IPS-NIHi7 (cell line): ENCODE data around the gene RRH.
A peak's percentile ranks its signal among the peaks of the same experiment; 100 is the strongest.
"Not testable (repeated sequence)": the region's sequence is repeated elsewhere in the genome, so short reads cannot be mapped to it uniquely, and the experiment has no call there.

Source experiments
- DNase-seq: peaks from one replicate; pipeline ENCODE4 v3.0.0; 2012; ENCODE audit warnings: mixed read lengths; ENCODE audit errors: extremely low spot score

Gene RRH, protein sequence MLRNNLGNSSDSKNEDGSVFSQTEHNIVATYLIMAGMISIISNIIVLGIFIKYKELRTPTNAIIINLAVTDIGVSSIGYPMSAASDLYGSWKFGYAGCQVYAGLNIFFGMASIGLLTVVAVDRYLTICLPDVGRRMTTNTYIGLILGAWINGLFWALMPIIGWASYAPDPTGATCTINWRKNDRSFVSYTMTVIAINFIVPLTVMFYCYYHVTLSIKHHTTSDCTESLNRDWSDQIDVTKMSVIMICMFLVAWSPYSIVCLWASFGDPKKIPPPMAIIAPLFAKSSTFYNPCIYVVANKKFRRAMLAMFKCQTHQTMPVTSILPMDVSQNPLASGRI

DNA sequence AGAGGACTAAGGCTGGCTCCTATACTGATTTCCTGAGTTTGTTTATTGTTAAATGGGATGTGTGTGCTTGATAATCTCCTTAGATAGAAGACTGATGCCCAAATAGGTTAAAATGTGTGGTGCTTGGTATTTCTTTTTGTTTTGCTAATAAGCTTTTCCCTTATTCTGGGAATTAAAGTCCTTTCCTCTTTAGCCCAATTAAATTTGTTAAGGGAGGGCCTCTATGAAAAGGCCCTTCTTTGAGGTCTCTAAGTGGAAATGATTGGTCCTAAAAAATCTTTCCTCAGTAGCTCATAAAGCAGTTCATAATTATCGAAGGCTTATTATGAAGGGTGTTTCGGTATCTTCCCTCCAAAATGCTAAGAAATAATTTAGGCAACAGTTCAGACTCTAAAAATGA lies at the start of gene RRH:
RRH (plus strand) TSS at position 301 of the 400 bp plus-strand sequence; CDS start at position 357, 56 bp downstream.
- no peak for DNase-seq

DNA sequence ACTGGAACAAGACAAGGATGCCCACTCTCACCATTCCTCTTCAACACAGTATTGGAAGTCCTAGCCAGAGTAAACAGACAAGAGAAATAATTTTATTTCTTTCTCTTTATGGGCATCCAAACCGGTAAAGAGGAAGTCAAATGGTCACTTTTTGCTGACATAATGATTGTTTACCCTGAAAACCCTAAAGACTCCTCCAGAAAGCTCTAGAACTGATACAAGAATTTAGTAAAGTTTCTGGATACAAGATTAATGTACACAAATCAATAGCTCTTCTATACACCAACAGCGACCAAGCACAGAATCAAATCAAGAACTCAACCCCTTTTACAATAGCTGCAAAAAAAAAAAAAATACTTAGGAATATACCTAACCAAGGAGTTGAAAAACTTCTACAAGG lies 45.7 kb upstream of the RRH start:
- DNase-seq = not testable (repeated sequence)

DNA sequence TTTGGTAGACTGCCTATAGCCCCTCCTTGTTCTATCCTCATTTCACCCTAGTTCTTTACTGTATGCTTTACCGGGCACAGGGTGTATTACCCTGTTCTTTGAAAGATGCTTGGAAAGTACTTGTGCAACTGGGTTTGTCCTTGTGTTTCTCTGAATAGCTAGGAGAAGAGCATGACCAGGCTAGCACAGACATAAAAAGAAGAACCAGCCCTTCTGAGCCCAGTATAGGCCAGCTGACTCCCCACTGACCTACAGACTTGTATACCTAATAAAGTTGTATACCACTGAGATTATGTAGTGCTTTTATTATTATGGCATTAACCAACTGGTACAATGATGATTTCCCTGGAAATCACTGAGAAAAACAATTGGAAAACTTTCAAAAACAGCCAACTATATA lies 40.9 kb upstream of the RRH start:
- no peak for DNase-seq

DNA sequence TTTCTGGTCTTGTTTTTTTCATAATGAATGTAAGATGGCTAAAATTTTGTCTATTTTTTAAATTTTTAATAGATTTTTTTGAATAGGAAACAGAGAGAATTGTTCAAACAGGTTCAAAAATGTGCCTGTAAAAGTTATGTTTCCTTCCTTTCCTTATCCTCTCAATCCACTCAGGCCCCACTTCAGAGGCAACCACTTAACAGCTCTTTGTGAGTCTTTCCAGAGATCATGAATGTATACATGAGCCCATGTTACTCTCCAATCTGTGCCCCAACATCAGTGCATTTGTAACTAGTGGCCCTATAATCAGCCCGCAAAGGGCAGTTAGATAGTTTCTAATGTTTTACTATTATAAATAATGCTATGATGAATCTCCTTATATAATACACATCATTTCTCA lies 40.0 kb upstream of the RRH start:
- no peak for DNase-seq

DNA sequence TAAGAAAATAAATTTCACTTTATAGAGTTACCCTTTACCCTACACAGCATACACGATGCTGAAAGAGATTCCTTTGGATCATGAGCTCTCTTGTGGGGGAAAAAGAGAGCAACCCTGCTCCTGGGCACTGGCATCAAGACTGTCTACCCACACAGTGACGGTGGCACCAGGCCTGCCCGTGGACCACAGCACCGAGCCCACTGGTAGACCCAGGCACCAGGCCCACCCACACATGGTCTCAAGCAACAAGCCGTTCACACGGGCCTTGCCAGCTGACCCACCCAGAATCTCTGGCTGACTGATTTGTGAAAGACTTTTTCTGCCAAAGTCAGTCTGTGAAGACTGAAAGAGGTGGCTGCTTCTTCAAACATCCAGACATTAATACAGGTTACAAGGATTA lies 32.7 kb upstream of the RRH start:
- no peak for DNase-seq

DNA sequence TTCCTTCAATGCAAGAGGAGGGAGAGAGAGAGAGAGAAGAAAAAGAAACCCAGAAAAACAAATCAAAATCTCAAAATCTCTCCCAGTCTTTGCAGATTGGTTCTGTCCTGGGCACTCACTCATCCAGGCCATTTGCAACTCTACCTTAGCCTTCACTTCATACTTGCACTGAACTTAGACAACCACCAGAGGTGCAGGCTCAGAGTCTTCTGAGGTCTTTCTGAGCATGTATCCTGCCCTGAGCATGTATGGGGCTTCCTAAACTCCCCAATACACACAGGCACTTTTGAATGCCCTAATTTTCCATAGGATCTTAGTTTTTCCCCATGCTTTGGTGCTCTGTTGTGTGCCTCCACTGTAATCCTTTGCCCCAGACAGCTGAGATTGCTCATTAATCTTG lies 28.9 kb upstream of the RRH start:
- DNase-seq = no peak

DNA sequence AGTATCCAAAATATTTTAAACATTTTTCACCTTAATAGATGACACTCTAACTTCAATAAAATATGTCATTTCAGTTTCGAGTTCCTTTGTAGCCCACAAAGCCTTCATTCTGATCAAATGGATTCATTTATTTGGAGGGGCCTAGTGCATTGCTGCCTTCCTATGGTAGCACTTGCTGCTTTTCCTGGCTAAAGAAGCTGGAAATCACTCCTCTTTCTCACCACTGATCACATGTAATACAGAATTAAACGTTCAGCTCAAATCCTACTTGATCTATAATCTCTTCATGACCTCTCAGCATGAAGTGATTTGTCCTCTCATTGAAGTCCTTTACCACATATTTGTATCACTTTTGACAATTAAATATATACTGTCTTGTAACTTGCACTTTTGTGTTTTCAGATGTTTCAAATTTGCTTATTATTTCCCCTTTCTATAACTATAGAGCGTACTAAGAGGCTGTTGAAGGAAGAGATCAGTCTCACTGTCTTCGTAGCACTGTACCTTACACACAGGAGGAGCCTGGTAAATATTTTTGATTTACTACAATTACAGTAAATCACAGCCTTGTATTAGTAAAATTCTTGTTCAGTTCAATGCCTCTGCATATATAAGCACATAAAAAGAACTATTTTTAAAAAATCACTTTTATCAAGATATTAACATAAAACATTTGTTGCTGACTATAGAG lies 26.5 kb upstream of the RRH start:
- DNase-seq = no peak

DNA sequence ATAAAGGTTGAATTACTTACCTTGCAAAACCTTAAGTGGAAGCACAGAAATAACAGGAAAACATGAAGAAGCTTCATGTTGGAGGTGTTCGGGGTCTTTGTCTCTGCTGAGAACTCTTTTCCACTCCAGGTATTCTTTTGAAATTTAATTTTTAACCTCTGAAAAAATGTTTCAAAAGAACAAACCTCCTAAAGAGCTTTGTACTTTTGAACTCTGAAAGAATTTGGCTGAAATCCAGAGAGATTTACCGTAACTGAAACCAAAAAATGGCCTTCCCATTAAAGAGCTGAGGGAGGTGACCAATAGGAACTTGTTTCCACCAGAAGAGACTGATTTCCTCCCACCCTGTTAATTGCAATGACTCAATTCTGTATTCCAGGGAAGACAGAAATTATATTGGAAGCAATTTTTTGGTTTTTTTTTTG lies 25.9 kb upstream of the RRH start, which contains the start of gene CFI:
CFI (minus strand) TSS at position 105 of the 425 bp plus-strand sequence; CDS start at position 77, 28 bp downstream.
- no peak for DNase-seq

DNA sequence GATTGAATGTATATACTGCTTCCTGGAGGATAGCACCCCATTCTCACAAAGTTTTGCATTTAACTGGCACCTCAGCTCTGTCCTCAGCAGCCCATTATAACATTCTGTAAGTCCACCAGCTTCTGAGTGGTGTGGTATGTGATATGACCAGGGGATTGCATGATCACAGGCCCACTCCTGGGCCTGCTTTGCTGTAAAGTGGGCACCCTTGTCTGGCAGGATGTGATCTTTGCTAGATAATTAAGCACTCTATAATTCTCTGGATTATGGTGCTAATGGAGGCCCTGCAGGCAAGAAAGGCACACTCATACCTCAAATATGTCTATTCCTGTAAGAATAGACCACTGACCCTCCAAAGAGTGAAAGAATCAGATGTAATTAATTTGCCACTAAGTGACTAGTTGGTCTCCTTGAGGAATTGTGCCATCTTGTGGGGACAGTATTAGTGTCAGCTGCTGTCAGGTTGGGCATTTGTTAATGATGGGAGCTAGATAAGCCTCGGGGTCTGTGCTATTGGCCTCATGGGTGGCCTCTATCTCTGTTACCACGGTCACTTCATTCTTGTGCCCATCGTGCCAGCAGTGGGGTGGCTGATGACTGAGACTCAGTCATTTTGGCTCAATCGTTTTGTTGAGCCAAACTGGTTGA lies 23.7 kb upstream of the RRH start:
- DNase-seq = peak; percentile 61

DNA sequence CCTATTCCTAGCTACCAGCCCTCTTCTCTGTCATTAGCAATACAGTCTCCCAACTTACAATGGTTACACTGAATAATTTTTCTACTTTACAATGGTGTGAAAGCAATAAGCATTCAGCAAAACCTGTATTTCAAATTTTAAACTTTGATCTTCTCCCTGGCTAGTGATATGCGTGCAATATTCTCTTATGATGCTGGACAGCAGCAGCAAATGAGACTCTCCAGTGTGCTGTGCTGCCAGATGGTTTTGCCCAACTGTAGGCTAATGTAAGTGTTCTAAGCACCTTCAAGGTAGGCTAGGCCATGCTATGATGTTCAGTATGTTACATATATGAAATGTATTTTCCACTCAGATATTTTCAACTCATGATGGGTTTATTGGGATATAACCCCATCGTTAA lies 18.1 kb upstream of the RRH start:
- no peak for DNase-seq

DNA sequence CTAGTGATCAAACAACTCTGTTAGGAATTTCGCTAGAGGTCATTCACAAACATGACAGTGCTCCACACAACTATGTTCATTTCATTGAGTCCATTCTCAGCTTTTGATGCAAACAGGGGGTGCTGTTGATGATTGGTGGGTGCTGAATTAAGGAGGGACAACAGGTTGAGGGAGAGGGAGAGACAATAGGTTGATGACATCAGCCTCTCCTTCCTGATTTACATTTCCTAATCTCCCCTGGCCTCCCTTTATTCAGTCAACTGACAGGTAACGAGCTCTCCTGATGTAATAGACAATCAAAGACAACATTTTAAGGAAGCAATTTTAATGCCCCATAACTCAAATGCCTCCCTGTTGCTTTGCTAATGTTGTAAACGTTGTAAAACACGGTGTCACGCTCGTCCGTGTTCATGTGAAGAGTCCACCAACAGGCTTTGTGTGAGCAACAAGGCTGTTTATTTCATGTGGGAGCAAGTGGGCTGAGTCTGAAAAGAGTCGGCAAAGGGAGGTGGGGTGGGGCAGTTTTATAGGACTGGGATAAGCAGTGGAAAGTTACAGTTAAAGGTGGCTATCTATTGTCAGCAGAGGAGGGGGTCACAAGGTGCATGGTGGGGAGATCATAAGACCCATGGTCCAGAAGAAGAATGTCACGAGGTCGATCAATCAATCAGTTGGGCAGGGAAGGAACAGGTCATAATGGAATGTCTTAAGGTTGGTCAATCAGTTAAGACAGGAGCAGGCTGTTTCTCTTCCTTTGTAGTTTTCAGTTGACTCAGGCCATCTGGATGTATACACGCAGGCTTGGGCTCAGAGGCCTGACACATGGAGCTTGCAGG lies 17.0 kb upstream of the RRH start:
- DNase-seq = peak; percentile 37

DNA sequence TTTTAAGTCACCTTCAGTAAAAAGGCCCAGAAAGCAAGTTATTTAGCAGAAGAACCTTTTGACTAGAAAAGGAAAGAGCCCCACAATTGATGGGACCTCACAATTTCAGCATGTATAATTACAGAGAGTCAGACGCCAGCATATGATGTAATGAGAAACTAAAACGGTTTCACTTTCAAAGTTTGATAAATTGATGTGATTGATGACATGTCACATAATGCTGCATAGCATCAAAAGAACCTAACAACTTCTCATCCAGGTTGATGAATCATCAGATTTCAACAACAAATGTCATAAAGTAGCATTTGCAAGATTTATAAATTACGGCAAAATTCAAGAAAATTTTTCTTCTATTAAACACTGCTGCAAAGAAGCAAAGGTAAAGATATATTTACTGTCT lies 16.1 kb upstream of the RRH start:
- no peak for DNase-seq

DNA sequence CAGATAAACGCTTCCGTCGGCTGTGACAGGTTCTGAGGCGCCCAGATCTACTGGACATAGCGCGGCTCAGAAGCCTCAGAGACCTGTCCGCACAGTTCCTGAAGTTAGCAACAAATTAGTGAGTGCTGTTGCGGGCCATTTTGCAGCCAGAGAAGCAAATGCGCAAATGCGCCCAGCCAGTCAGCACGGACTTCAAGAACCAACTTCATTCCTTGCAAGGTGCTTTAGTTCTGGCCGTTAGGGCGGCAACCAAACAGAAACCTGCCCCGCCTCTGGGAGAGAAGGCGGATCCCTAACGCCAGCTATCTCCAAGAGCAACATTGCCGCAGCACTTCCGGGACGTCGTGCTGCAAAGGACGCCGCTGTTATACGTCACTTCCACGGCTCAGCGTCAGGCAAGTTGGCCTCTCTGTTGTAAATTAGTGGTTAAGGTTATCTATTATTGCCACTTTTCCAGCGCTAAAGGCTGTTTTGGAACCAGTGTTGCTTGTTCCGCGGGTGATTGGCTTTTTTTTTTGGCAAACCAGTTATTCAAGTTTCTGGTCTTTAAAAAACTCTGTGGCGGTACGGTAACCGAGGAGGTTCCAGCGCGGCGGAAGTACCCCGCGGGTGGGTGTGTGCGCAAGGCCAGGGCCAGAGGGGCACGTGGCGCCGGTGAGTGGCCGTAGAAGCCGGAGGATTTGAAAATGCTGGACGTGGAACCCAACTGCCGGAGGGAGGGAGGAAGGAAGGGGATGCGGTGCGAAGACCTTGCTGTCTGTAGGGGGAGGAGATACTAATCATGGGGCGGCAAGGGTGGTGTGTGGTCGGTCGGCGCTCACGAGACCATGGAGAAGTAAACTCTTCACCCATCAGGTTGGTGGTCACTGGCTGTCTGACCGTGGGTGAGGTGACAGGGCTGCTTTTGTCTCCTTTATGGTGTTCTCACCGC lies 12.4 kb upstream of the RRH start, which contains the start of gene GAR1:
GAR1 (plus strand) TSS at position 612 of the 931 bp plus-strand sequence. CDS start 403 bp downstream, outside the sequence.
- DNase-seq = peak; percentile 94

DNA sequence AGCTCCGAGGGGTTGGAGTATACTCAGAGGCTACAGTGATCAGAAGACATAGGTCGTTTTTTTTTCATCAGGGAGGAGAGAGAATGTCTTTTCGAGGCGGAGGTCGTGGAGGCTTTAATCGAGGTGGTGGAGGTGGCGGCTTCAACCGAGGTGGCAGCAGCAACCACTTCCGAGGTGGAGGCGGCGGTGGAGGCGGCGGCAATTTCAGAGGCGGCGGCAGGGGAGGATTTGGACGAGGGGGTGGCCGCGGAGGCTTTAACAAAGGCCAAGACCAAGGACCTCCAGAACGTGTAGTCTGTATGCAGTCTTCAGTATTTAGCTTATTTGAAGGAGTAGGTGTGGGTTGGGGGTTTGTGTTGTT lies 11.7 kb upstream of the RRH start:
- DNase-seq = no peak

DNA sequence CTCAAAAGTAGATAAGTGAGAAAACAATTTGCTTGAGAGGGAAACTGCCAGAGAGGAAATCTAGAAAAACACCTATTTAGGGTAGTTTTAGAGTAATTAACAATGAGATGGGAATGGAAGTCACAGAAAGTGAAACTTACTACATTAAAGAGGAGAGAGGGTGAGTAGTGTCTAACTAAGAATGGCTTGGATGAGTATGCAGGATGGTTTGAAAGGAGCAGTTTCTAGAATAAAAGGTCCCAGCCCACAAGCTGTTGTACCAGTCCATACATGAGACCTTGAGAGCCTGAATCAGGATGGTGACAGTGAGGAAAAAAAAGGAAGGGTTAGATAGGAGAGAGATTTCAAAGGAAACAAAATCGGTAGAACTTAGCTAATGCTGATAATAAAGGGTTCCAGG lies 10.9 kb upstream of the RRH start:
- no peak for DNase-seq

DNA sequence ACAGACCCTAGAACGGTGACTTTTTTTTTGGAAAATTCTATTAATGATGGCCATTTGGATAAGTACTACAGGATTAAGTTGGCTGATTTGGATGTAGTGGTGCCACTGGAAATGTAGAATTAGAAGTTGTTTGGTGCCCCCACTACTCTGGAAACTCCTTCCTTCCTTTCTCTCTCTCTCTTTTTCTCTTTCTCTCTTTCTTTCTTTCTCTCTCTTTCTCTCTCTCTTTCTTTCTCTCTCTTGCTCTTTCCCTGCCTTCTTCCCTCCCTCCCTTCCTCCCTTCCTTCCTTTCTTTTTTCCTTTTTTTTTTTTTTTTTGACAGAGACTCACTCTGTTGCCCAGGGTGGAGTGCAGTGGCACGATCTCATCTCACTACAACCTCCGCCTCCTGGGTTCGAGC lies 9.5 kb upstream of the RRH start:
- no peak for DNase-seq

DNA sequence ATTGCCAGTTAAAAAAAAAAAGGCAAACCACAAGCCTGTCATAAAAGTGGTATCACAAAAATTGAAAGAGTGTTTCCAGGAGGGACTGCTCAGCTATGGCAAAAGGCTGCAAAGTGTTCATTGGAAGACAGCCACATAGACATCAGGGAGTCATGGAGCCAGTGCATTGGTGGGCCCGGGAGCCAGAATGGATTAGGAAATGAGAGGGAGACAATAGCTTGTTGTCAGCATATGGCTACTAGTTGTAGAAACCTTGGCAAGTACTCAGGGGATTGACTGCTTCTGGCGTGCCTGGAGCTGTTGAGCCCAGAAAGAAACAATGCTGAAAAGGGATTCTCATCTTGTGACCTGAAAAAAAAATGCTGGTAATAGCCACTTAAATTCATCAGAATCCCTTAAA lies 7.2 kb upstream of the RRH start:
- DNase-seq = no peak

DNA sequence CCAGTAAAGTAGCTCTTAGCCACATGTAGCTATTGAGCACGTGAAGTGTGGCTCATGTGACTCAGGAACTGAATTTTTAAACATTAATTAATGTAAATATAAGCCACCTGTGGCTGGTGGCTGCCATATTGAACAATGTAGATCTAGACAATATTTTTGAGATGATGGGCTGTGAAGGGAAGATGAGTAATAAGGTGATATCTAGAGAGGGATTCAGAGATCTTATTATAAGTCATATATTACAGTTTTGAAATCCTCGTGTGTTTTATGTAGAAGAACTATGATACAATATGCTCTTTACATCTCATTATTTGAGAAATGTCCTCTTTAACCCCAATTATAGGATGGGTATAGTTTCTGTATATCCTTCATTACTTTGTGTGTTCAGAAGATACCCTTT lies 6.6 kb upstream of the RRH start:
- no peak for DNase-seq

DNA sequence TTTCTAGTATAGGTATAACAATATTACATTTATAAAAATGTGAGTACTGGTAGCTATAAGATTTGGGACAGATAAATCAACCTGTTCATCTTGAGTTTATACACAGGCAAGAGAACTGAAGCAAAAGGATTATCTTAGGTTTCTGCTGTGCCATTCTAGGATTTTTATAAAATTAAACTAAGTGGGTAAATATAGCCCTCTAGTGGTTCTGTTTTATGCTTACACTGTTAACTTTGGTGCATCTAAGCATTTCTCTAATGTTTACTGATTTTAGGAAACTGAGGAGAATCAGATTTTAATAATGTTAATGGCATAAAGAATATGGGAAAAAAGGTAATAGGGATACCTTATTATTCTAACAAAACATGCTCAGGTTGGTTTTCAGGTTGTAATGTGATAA lies 1.1 kb upstream of the RRH start:
- no peak for DNase-seq

DNA sequence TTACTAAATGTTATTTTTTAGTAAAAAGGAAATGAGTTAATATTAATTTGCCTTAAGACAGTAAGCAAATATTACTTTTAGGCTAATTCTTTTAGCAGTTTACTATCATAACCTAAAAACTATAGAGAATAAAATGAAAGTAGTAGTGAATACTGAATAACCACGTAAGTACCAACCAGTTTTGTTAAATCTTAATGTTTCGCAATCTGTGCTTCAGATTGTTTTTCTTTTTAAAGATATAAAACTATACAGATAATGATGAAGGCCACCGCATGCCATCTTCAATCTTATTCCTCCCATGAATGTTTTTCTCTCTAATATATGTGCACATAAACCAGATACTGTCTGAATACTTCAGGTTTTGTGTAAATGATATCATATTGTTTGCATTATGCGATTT lies 6.0 kb downstream of the RRH start:
- DNase-seq = no peak

DNA sequence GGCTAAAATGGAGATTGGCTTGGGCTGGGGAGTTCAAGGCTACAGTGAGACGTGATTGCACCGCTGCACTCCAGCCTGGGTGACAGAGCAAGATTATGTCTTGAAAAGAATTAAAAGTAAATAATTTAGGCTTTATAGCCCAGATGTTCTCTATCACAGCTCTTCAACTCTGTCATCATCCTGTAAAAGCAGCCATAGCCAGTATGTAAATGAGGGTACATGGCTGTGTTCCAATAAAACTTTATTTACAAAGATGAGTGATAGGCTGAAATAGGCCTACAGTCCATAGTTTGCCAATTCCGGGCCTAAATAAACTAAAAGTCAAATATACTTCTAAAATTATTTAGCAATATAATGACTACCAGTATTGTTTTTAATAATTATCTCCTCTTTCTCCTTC lies 9.2 kb downstream of the RRH start:
- DNase-seq = no peak
